KMS-11 (cell line): ENCODE results near the gene THRB.

Source experiments
- H2AFZ ChIP-seq: fragments of 200-600 bp; sonication (generic); 2 replicates; pipeline ENCODE4 v1.6.1; 2016; ENCODE audit warnings: antibody characterized with exemption, mixed run types, low read depth
- H3K27ac ChIP-seq: fragments of 200-600 bp; sonication (generic); 2 replicates; pipeline ENCODE4 v1.6.1; 2016; ENCODE audit warnings: mild to moderate bottlenecking, mixed run types
- H3K27me3 ChIP-seq: fragments of 200-600 bp; sonication (generic); 2 replicates; pipeline ENCODE4 v1.6.1; 2017; ENCODE audit warnings: mild to moderate bottlenecking, low read depth, mixed run types, moderate library complexity; ENCODE audit not compliant: insufficient read depth
- H3K36me3 ChIP-seq: fragments of 200-600 bp; sonication (generic); 2 replicates; pipeline ENCODE4 v1.6.1; 2017; ENCODE audit warnings: mild to moderate bottlenecking, mixed run types; ENCODE audit not compliant: insufficient read depth
- H3K4me1 ChIP-seq: fragments of 200-600 bp; sonication (generic); 2 replicates; pipeline ENCODE4 v1.6.1; 2016; ENCODE audit warnings: mild to moderate bottlenecking, low read depth, mixed run types; ENCODE audit not compliant: poor library complexity, severe bottlenecking
- H3K4me2 ChIP-seq: fragments of 200-600 bp; sonication (generic); 2 replicates; pipeline ENCODE4 v1.7.0; 2016; ENCODE audit warnings: mild to moderate bottlenecking, mixed run types
- H3K4me3 ChIP-seq: fragments of 200-600 bp; sonication (generic); IDR thresholded peaks from 2 replicates; pipeline ENCODE4 v1.6.1; 2017; ENCODE audit warnings: low read depth, low read length, mixed read lengths; ENCODE audit not compliant: insufficient read depth
- H3K79me2 ChIP-seq: fragments of 200-600 bp; sonication (generic); 2 replicates; pipeline ENCODE4 v1.6.1; 2016; ENCODE audit warnings: low read depth, mixed run types; ENCODE audit not compliant: insufficient read depth
- H3K9ac ChIP-seq: fragments of 200-600 bp; sonication (generic); 2 replicates; pipeline ENCODE4 v1.6.1; 2016; ENCODE audit warnings: mild to moderate bottlenecking, mixed run types
- H4K20me1 ChIP-seq: fragments of 200-600 bp; sonication (generic); 2 replicates; pipeline ENCODE4 v1.6.1; 2016; ENCODE audit warnings: mild to moderate bottlenecking, mixed run types; ENCODE audit not compliant: insufficient read depth
- TF ChIP-seq, protein P1 (sequence below): fragments of 200-600 bp; sonication (generic); conservative IDR thresholded peaks from 2 replicates; pipeline ENCODE4 v1.6.1; 2017; ENCODE audit warnings: low read depth, mild to moderate bottlenecking, antibody characterized with exemption, low read length, moderate library complexity, mixed read lengths

The THRB gene

DNA sequence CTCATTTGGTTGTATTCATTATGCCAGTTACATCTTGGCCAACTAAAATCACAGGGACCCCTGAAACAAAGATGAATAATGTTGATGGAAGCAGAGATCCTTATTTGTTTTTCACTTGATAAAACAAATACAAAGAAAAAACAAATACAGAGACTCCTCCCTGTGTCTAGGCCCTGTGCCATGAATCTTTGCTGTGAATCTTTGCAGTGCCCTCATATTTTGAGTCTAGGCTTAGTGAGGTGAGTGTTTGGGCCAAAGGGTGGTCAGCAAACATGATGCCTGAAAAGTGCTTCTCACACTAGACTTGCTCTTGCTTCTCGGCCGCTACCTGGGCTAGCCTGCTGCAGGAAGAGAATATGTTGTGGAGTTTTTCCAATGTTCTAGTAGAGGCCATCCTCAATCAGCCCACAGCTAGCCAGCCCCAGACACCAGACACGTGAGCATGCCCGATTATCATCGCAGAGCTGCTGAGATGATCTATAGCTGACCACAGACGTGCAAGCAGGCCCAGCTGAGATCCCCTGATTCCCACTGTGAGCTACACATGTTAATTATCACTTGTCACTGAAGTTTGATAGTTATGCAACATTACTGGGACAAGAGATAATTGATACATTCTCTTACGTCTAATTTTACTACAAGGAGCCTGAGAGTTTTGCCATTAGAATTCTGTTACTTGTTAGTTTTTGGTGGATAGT lies 191.4 kb downstream of the THRB start:
- H3K9ac ChIP-seq, result no peak overlapping the region
- TF ChIP-seq, protein P1, sequence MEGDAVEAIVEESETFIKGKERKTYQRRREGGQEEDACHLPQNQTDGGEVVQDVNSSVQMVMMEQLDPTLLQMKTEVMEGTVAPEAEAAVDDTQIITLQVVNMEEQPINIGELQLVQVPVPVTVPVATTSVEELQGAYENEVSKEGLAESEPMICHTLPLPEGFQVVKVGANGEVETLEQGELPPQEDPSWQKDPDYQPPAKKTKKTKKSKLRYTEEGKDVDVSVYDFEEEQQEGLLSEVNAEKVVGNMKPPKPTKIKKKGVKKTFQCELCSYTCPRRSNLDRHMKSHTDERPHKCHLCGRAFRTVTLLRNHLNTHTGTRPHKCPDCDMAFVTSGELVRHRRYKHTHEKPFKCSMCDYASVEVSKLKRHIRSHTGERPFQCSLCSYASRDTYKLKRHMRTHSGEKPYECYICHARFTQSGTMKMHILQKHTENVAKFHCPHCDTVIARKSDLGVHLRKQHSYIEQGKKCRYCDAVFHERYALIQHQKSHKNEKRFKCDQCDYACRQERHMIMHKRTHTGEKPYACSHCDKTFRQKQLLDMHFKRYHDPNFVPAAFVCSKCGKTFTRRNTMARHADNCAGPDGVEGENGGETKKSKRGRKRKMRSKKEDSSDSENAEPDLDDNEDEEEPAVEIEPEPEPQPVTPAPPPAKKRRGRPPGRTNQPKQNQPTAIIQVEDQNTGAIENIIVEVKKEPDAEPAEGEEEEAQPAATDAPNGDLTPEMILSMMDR, result no peak

GRCh38 chr3:24302396-24302795 lies 192.3 kb downstream of the THRB start:
- Histone ChIP-seq H3K36me3 (no peaks in the 10 kb centered on the region), H4K20me1 (no peaks in the 10 kb centered on the region), H3K27ac (no peak overlapping the region), H3K79me2 (no peaks in the 10 kb centered on the region), H3K9ac (no peak overlapping the region), H3K4me1 (no peaks in the 10 kb centered on the region), H3K4me3 (no peak overlapping the region), H3K4me2 (no peak overlapping the region), H3K27me3 (no peaks in the 10 kb centered on the region), H2AFZ (no peak overlapping the region)
- TF ChIP-seq, protein P1, result no peak

More for the DNA sequence above, 191.4 kb downstream of the THRB start:
- Histone ChIP-seq H3K27me3 (no peaks in the 10 kb centered on the region), H3K4me1 (no peaks in the 10 kb centered on the region), H3K36me3 (no peaks in the 10 kb centered on the region), H3K4me2 (no peak overlapping the region), H3K4me3 (no peak overlapping the region), H3K79me2 (no peaks in the 10 kb centered on the region), H2AFZ (no peak overlapping the region), H4K20me1 (no peaks in the 10 kb centered on the region), H3K27ac (no peak overlapping the region)

- no peak overlapping the region for H3K4me2 ChIP-seq
- no peaks in the 10 kb centered on the region for H3K27me3 ChIP-seq
- no peak overlapping the region for H3K4me3 ChIP-seq
- H3K4me1 ChIP-seq, result no peaks in the 10 kb centered on the region
- no peak overlapping the region for H2AFZ ChIP-seq
- no peak overlapping the region for H3K9ac ChIP-seq
- TF ChIP-seq, protein P1, result no peak
- H3K27ac ChIP-seq, result no peak overlapping the region
- no peaks in the 10 kb centered on the region for H3K79me2 ChIP-seq
- no peaks in the 10 kb centered on the region for H3K36me3 ChIP-seq
- no peaks in the 10 kb centered on the region for H4K20me1 ChIP-seq
Observed at GRCh38 chr3:24300949-24301348, 193.7 kb downstream of the THRB start.

DNA sequence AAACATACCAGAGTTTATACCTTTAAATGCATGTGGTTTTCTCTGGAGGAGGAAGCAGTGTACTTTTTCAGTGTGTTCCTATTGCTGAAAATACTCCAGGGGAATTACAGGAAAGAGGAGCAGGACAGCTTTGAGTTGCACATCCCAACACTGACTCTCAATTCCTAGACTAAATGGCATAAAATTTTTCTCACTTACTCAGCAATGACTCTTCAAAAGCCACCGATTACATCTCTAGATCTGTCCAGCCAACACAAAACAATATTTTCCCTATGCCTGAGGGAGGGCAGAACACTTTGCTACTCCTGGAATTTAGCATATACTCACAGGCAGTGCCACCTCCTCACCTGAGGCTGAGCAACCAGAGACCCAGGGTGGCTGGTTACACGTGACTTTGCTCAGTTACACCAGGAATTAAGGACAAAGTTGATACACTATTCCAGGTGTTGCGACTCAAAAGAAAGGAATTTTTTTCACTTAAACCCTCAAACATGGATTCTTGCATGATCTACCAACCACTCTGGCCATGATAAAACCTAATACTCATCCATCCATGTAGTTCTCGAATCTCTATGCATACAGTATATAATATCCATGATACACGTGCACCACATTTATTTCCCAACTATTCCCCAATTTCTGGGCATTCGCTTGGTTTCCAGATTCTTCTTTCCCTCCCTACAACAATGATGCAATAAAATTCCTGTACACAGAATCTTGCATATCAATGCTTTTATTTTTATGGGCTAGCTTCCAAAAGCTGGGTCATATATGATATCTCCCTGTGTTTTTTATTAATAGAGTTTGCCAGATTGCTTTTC lies 194.6 kb downstream of the THRB start:
- no peaks in the 10 kb centered on the region for H3K27me3 ChIP-seq
- H4K20me1 ChIP-seq, result no peaks in the 10 kb centered on the region
- no peak overlapping the region for H2AFZ ChIP-seq
- H3K79me2 ChIP-seq, result no peaks in the 10 kb centered on the region
- TF ChIP-seq, protein P1, result no peak
- no peak overlapping the region for H3K9ac ChIP-seq
- no peaks in the 10 kb centered on the region for H3K4me1 ChIP-seq
- H3K27ac ChIP-seq, result no peak overlapping the region
- no peak overlapping the region for H3K4me3 ChIP-seq
- no peaks in the 10 kb centered on the region for H3K36me3 ChIP-seq
- no peak overlapping the region for H3K4me2 ChIP-seq
